Upper lobe of right lung (tissue), 1 donor: Measurements from ENCODE around the gene ABCC1. TPM values are rescaled to one million over a fixed set of nuclear protein-coding genes. Genes with fewer than 3 reads are reported as not detected.
A peak's percentile ranks its signal among the peaks of the same experiment; 100 is the strongest.

Experiments used
- ATAC-seq: fragments of 200-7000 bp; cut with Tn5 transposase; one replicate; pipeline ENCODE4 v1.9.1; 2020; ENCODE audit warnings: mild to moderate bottlenecking, moderate library complexity
- DNase-seq: peaks from one replicate; pipeline ENCODE4 v3.0.0-alpha.2; 2020
- H3K27ac ChIP-seq: fragments of 200-600 bp; one replicate; pipeline ENCODE4 v1.8.0; 2022
- H3K27me3 ChIP-seq: fragments of 200-600 bp; one replicate; pipeline ENCODE4 v1.8.0; 2022; ENCODE audit warnings: mild to moderate bottlenecking
- H3K36me3 ChIP-seq: fragments of 200-600 bp; one replicate; pipeline ENCODE4 v1.8.0; 2022
- H3K4me1 ChIP-seq: fragments of 200-600 bp; one replicate; pipeline ENCODE4 v1.8.0; 2022
- H3K4me3 ChIP-seq: fragments of 200-600 bp; one replicate; pipeline ENCODE4 v1.8.0; 2022; ENCODE audit warnings: mild to moderate bottlenecking
- H3K9me3 ChIP-seq: fragments of 200-600 bp; one replicate; pipeline ENCODE4 v1.8.0; 2022
- intact Hi-C: fragments of 100-400 bp; cut with DNase I; formaldehyde crosslinking; loops from one replicate; pipeline ENCODE4 v1.11.0; 2022
- total RNA-seq: library from RNA; stranded (reverse); fragmentation: NEBNext Ultra II Directional; extraction: Animal tissue kit (Norgen Biotek cat#: 25700); gene quantifications from one replicate; pipeline ENCODE4 v1.2.1, GENCODE V29; 2021
- TF ChIP-seq, protein P1 (sequence below): fragments of 200-600 bp; IDR thresholded peaks from one replicate; pipeline ENCODE4 v1.8.0; 2022; ENCODE audit warnings: antibody characterized with exemption
- donor health status: DM: no; HTN: yes; CAD: no; lungs with severe emphysema.

The ABCC1 gene
- total RNA-seq, 1 donor from 2014 or later = 50.6 TPM

DNA sequence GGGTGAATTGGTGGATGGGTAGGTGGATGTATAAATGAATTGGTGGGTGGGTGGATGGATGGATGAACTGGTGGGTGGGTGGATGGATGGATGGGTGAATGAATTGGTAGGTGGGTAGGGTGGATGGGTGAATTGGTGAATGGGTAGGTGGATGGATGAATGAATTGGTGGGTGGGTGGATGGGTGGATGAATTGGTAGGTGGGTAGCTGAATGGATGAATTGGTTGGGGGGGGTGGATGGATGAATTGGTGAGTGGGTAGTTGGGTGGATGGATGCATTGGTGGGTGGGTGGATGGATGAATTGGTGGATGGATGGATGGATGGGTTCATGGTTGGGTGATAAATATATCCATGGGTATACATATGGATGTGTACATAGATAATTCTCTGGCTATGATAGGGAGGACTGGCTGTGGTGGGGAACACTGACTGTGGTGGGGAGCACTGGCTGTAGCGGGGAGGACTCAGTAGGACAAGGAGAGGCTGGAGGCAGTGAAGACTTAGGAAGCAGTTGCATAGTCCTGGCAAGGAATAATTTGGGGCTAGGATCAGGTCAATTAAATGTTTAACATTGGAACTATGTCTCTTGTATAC lies 54.4 kb downstream of the ABCC1 start:
- intact Hi-C loops = no loop called here
- Histone ChIP-seq H3K9me3 (no peaks in the 10 kb centered on the region), H3K36me3 (no peaks in the 10 kb centered on the region), H3K27ac (no peak overlapping the region), H3K4me3 (no peak overlapping the region), H3K4me1 (peaks cover 7% of the 10 kb centered on the region), H3K27me3 (no peaks in the 10 kb centered on the region)
- TF ChIP-seq, protein P1, sequence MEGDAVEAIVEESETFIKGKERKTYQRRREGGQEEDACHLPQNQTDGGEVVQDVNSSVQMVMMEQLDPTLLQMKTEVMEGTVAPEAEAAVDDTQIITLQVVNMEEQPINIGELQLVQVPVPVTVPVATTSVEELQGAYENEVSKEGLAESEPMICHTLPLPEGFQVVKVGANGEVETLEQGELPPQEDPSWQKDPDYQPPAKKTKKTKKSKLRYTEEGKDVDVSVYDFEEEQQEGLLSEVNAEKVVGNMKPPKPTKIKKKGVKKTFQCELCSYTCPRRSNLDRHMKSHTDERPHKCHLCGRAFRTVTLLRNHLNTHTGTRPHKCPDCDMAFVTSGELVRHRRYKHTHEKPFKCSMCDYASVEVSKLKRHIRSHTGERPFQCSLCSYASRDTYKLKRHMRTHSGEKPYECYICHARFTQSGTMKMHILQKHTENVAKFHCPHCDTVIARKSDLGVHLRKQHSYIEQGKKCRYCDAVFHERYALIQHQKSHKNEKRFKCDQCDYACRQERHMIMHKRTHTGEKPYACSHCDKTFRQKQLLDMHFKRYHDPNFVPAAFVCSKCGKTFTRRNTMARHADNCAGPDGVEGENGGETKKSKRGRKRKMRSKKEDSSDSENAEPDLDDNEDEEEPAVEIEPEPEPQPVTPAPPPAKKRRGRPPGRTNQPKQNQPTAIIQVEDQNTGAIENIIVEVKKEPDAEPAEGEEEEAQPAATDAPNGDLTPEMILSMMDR = no peak
- DNase-seq (no peak), ATAC-seq (no peak)

DNA sequence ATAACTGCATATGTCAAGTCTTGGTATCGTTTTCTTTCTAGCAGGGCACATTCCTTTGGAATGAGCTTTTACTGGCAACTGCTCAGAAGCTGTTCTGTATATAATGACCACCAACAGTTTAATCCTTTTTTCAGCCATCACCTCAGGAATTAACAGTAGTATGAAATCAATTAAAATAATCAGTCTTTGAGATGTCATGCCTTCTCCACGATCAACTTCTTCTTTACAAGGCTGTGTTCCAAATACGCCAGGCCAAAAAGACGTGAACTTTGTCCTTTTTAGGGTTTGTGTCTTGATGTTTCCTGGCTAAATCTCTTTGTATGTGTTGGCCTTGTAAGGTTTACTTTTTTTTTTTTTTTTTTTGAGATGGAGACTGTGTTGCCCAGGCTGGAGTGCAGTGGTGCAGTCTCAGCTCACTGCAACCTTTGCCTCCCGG lies 54.9 kb downstream of the ABCC1 start:
- no peaks in the 10 kb centered on the region for H3K27me3 ChIP-seq
- DNase-seq = no peak
- no peak for ATAC-seq
- H3K9me3 ChIP-seq = no peaks in the 10 kb centered on the region
- intact Hi-C loops = no loop called here
- H3K27ac ChIP-seq = no peak overlapping the region
- H3K4me1 ChIP-seq = peaks cover 2% of the 10 kb centered on the region
- TF ChIP-seq, protein P1 = no peak
- H3K4me3 ChIP-seq = no peak overlapping the region
- peaks cover 5% of the 10 kb centered on the region for H3K36me3 ChIP-seq

DNA sequence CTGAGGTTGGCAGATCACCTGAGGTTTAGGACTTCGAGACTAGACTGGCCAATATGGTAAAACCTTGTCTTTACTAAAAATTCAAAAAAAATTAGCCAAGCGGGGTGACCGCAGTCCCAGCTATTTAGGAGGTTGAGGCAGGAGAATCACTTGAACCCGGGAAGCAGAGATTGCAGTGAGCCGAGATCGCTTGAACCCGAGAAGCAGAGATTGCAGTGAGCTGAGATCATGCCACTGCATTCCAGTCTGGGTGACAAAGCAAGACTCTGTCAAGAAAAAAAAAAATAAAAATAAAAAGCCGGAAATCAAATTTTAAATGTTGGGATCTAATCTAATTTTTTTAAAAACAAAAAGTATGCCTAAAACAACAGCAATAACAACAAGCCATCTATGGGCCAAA lies 56.3 kb downstream of the ABCC1 start:
- no peak for ATAC-seq
- H3K4me1 ChIP-seq = no peaks in the 10 kb centered on the region
- H3K9me3 ChIP-seq = no peaks in the 10 kb centered on the region
- H3K4me3 ChIP-seq = no peak overlapping the region
- H3K27me3 ChIP-seq = no peaks in the 10 kb centered on the region
- DNase-seq = no peak
- H3K27ac ChIP-seq = no peak overlapping the region
- intact Hi-C loops = no loop called here
- TF ChIP-seq, protein P1 = no peak
- peaks cover 19% of the 10 kb centered on the region for H3K36me3 ChIP-seq

DNA sequence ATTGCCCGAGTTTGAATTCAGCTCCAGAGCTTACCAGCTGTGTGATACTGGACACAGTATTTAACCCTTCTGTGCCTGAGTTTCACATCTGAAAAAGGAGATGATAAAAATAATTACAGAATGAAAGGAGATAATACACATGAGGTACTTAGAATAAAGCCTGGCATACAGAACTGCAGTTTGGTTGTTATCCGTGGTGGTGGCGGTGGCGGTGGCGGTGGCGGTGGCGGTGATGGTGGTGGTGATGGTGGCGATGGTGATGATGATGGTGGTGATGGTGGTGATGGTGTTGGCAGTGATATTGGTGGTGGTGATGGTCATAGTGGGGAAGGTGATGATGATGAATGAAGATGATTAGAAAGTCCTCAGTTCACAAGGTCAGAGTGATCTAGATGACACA lies 57.2 kb downstream of the ABCC1 start:
- no peaks in the 10 kb centered on the region for H3K9me3 ChIP-seq
- no peaks in the 10 kb centered on the region for H3K4me1 ChIP-seq
- ATAC-seq = no peak
- peaks cover 26% of the 10 kb centered on the region for H3K36me3 ChIP-seq
- H3K27ac ChIP-seq = no peak overlapping the region
- H3K4me3 ChIP-seq = no peak overlapping the region
- DNase-seq = no peak
- TF ChIP-seq, protein P1 = no peak
- no peaks in the 10 kb centered on the region for H3K27me3 ChIP-seq
- intact Hi-C loops = no loop called here

DNA sequence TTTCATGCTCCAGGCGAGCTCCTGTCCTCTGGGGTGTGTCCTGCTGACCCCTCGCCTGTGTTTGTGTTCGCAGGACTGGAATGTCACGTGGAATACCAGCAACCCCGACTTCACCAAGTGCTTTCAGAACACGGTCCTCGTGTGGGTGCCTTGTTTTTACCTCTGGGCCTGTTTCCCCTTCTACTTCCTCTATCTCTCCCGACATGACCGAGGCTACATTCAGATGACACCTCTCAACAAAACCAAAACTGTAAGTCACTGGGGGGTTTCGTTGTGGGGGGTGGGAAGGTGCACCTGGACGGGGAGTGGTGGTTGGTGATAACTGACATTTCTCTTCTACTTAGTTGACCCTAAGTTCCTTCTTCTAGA lies 58.3 kb downstream of the ABCC1 start:
- Histone ChIP-seq H3K27ac (no peak overlapping the region), H3K9me3 (no peaks in the 10 kb centered on the region), H3K36me3 (peaks cover 32% of the 10 kb centered on the region), H3K27me3 (no peaks in the 10 kb centered on the region), H3K4me1 (no peaks in the 10 kb centered on the region), H3K4me3 (no peak overlapping the region)
- intact Hi-C loops = no loop called here
- TF ChIP-seq, protein P1 = no peak
- ATAC-seq = peak; percentile 56
- DNase-seq = no peak

DNA sequence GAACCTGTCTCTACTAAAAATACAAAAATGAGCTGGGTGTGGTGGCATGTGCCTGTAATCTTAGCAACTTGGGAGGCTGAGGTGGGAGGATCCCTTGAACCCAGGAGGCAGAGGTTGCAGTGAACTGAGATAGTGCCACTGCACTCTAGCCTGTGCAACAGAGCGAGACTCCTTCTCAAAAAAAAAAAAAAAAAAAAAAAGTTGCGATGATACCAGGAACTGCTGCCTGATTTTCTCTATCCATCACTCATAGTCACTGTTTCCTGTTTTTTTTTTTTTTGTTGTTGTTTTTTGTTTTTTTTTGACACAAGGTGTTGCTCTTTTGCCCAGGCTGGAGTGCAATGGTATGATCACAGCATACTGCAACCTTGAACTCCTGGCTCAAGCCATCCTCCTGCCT lies 59.2 kb downstream of the ABCC1 start:
- no peaks in the 10 kb centered on the region for H3K27me3 ChIP-seq

More for the DNA sequence above, 59.2 kb downstream of the ABCC1 start:
- no peak overlapping the region for H3K4me3 ChIP-seq
- no peak overlapping the region for H3K27ac ChIP-seq
- ATAC-seq (no peak), DNase-seq (no peak)
- H3K36me3 ChIP-seq = peaks cover 32% of the 10 kb centered on the region
- H3K9me3 ChIP-seq = no peaks in the 10 kb centered on the region
- intact Hi-C loops = no loop called here
- H3K4me1 ChIP-seq = no peaks in the 10 kb centered on the region
- TF ChIP-seq, protein P1 = no peak
